Measurements from ENCODE around the gene TLR1. TPM values are rescaled to one million over a fixed set of nuclear protein-coding genes. Genes with fewer than 3 reads are reported as not detected.

Gene TLR1
- total RNA-seq, 3 donors from 2014 or later (not counting 1 experiment from before 2014, with no cell fraction given) = 25.6 to 51.5 (median 30.0) TPM

DNA sequence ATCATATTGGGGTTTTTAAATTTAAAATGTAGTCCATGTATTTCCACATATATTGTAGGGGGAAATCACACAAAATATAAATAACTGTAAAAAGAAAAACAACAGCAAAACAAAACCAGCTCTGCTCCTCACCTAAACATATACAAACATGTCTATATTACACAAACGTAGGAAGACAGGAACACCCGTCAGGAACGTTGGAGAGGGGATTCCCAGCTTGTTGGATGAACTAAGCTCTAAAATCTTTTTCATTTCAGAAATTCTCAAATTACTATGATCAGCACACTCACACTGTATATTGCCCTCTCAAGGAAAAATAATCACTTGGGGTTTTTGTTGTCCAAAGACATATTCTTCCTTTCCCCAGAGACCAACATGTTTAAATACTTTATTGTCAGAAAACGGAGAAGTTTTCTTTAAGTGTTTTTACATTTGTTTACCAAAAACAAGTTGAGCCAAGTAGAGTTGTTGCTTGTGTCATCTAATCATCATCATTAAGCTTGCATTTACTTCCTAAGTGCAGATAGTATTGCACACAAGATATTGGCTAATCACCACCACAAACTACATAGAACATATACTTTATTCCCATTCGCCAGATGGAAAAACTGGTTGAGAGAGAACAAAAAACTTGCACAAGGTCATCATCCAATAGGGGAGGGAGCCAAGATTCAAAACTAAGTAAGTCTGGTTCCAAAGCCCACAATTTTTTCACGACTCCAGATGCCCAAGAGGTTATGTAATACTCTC lies 19.4 kb downstream of the TLR1 start:
- Mint-ChIP-seq H3K27ac (no peak overlapping the region), H3K4me3 (no peak overlapping the region), H3K9me3 (peaks cover 2 to 3% of the 10 kb centered on the region in 2 donors), H3K27me3 (ENCODE audit: low read depth in 2 of 2) (peaks cover 0 to 8% of the 10 kb centered on the region in 2 donors), H3K36me3 (peaks cover 6% of the 10 kb centered on the region), H3K4me1 (peaks cover 5% of the 10 kb centered on the region in 2 donors)
- intact Hi-C loops (cut with micrococcal nuclease) = no loop called here
- H3K9me3 ChIP-seq (ENCODE audit: control insufficient read depth, insufficient read depth, low read length) = no peaks in the 10 kb centered on the region
- H3K4me1 ChIP-seq (ENCODE audit: control insufficient read depth, insufficient read depth, low read length) = peaks cover 5% of the 10 kb centered on the region
- no peak overlapping the region for H3K4me3 ChIP-seq (ENCODE audit: low read length)
- H3K27ac ChIP-seq (ENCODE audit: low read length) = no peak overlapping the region
- no peaks in the 10 kb centered on the region for H3K27me3 ChIP-seq (ENCODE audit: control insufficient read depth, insufficient read depth, low read length)
- TF ChIP-seq, protein P1, sequence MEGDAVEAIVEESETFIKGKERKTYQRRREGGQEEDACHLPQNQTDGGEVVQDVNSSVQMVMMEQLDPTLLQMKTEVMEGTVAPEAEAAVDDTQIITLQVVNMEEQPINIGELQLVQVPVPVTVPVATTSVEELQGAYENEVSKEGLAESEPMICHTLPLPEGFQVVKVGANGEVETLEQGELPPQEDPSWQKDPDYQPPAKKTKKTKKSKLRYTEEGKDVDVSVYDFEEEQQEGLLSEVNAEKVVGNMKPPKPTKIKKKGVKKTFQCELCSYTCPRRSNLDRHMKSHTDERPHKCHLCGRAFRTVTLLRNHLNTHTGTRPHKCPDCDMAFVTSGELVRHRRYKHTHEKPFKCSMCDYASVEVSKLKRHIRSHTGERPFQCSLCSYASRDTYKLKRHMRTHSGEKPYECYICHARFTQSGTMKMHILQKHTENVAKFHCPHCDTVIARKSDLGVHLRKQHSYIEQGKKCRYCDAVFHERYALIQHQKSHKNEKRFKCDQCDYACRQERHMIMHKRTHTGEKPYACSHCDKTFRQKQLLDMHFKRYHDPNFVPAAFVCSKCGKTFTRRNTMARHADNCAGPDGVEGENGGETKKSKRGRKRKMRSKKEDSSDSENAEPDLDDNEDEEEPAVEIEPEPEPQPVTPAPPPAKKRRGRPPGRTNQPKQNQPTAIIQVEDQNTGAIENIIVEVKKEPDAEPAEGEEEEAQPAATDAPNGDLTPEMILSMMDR (IDR thresholded peaks at IDR 0.05) = no peak
- DNase-seq = no peak
- H3K36me3 ChIP-seq (ENCODE audit: control insufficient read depth, insufficient read depth, low read length) = no peaks in the 10 kb centered on the region
- no peak for ATAC-seq
- WGBS (ENCODE audit: insufficient coverage) = 84% methylated on average over 4 of the region's 6 CpGs

DNA sequence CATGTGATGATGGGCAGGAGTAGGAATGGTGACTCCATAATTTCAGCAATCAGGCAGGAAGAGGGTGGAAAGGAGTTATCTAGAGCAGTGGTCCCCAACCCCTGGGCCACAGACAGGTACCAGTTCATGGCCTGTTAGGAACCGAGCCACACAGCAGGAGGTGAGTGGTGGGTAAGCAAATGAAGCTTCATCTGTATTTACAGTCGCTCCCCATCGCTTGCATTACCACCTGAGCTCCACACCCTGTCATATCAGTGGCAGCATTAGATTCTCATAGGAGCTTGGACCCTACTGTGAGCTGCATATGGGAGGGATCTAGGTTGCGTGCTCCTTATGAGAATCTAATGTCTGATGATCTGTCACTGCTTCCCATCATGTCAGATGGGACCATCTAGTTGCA lies 20.4 kb downstream of the TLR1 start:
- Histone ChIP-seq H3K9me3 (ENCODE audit: control insufficient read depth, insufficient read depth, low read length) (no peaks in the 10 kb centered on the region), H3K27ac (ENCODE audit: low read length) (no peak overlapping the region), H3K36me3 (ENCODE audit: control insufficient read depth, insufficient read depth, low read length) (no peaks in the 10 kb centered on the region), H3K4me3 (ENCODE audit: low read length) (no peak overlapping the region), H3K4me1 (ENCODE audit: control insufficient read depth, insufficient read depth, low read length) (peaks cover 5% of the 10 kb centered on the region), H3K27me3 (ENCODE audit: control insufficient read depth, insufficient read depth, low read length) (no peaks in the 10 kb centered on the region)
- intact Hi-C loops (cut with micrococcal nuclease) = no loop called here
- DNase-seq (no peak), ATAC-seq (no peak)
- no peaks in the 10 kb centered on the region for H3K9me3 Mint-ChIP-seq
- TF ChIP-seq, protein P1 (IDR thresholded peaks at IDR 0.05) = no peak
- H3K27me3 Mint-ChIP-seq (ENCODE audit: low read depth in 2 of 2) = peaks cover 3 to 8% of the 10 kb centered on the region in 2 donors
- H3K4me1 Mint-ChIP-seq = peaks cover 5% of the 10 kb centered on the region in 2 donors
- H3K4me3 Mint-ChIP-seq = no peak overlapping the region
- no peak overlapping the region for H3K27ac Mint-ChIP-seq
- H3K36me3 Mint-ChIP-seq = no peaks in the 10 kb centered on the region
- WGBS (ENCODE audit: insufficient coverage) = 91% methylated on average over 4 of the region's 4 CpGs

DNA sequence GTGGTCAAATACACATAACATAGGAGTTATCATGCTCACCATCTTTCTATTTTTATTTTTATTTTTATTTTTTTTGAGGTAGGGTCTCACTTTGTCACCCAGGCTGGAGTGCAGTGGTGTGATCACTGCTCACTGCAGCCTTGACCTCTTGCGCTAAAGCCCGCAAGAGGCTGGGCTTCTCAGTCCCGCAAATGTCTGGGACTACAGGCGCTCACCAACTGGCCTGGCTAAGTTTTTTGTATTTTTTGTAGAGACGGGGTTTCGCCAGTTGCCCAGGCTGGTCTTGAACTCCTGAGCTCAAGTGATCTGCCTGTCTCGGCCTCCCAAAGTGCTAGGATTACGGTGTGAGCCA lies 21.5 kb downstream of the TLR1 start:
- Histone ChIP-seq H3K9me3 (ENCODE audit: control insufficient read depth, insufficient read depth, low read length) (no peaks in the 10 kb centered on the region), H3K27me3 (ENCODE audit: control insufficient read depth, insufficient read depth, low read length) (no peaks in the 10 kb centered on the region), H3K27ac (ENCODE audit: low read length) (no peak overlapping the region), H3K4me3 (ENCODE audit: low read length) (no peak overlapping the region), H3K36me3 (ENCODE audit: control insufficient read depth, insufficient read depth, low read length) (no peaks in the 10 kb centered on the region), H3K4me1 (ENCODE audit: control insufficient read depth, insufficient read depth, low read length) (peaks cover 5% of the 10 kb centered on the region)
- Mint-ChIP-seq H3K36me3 (no peaks in the 10 kb centered on the region), H3K9me3 (no peaks in the 10 kb centered on the region), H3K4me3 (no peak overlapping the region), H3K4me1 (peaks cover 5% of the 10 kb centered on the region in 2 donors), H3K27ac (no peak overlapping the region), H3K27me3 (ENCODE audit: low read depth in 2 of 2) (peaks cover 3 to 8% of the 10 kb centered on the region in 2 donors)
- DNase-seq = no peak
- TF ChIP-seq, protein P1 (IDR thresholded peaks at IDR 0.05) = no peak
- no peak for ATAC-seq
- intact Hi-C loops (cut with micrococcal nuclease) = loop anchor here (1.0 kb wide), 2 partner anchors 24 to 604 kb away; no protein-coding TSS in a partner anchor
- 90% methylated on average over 8 of the region's 8 CpGs for WGBS (ENCODE audit: insufficient coverage)

Measured in natural killer cell (primary cell).